Stomach (tissue), 9 donors: ENCODE measurements around the gene CCDC47. TPM values are rescaled to one million over a fixed set of nuclear protein-coding genes. Genes with fewer than 3 reads are reported as not detected.

Experiments used
- DNase-seq, 2 donors: peaks; one replicate each; pipeline versions ENCODE4 v3.0.0 to v3.0.0-alpha.2; 2013 to 2019
- H3K27ac ChIP-seq, 5 donors: fragments of 200-600 bp in 4 of 5; sonication (generic) in 4 of 5; one replicate each; pipeline ENCODE4 v1.5.1; 2013 to 2019; ENCODE audit warnings: mild to moderate bottlenecking in 1 of 5, moderate library complexity in 1 of 5
- H3K27me3 ChIP-seq, 3 donors: fragments of 200-600 bp; sonication (generic); one replicate each; pipeline ENCODE4 v1.5.1; 2017 to 2019; ENCODE audit warnings: mixed run types in 1 of 3
- H3K36me3 ChIP-seq, 4 donors: fragments of 200-600 bp; sonication (generic); 1 replicate in 3 of 4; 2 replicates in 1 of 4; pipeline ENCODE4 v1.5.1; 2016 to 2019
- H3K4me1 ChIP-seq, 4 donors: fragments of 200-600 bp; sonication (generic); one replicate each; pipeline ENCODE4 v1.5.1; 2016 to 2019
- H3K4me3 ChIP-seq, 4 donors: fragments of 200-600 bp; sonication (generic) in 3 of 4; one replicate each; pipeline ENCODE4 v1.5.1; 2016 to 2019; ENCODE audit warnings: mild to moderate bottlenecking in 1 of 4
- H3K9me3 ChIP-seq, 4 donors: fragments of 200-600 bp; sonication (generic); one replicate each; pipeline ENCODE4 v1.5.1; 2016 to 2019
- EP300 ChIP-seq: sonication (generic); formaldehyde crosslinking; IDR thresholded peaks from one replicate; pipeline ENCODE4 v1.6.1; 2017; ENCODE audit warnings: antibody characterized with exemption
- POLR2A ChIP-seq, 4 donors: fragments of 450-650 bp; IDR thresholded peaks; one replicate each; pipeline ENCODE4 v1.6.1; 2016; ENCODE audit warnings: antibody characterized with exemption in 4 of 4, control low read depth in 2 of 4, mild to moderate bottlenecking in 1 of 4, moderate library complexity in 1 of 4
- POLR2AphosphoS5 ChIP-seq, 3 donors: sonication (generic); formaldehyde crosslinking; IDR thresholded peaks; one replicate each; pipeline ENCODE4 v1.6.1; 2016; ENCODE audit warnings: antibody characterized with exemption in 3 of 3
- WGBS, 5 donors: extraction: QIAGEN DNeasy Blood & Tissue Kit in 3 of 5; methylation state at CpG; one replicate each; pipeline versions ENCODE4 v1.1.5 to v1.1.7; 2013 to 2018; 5-methylcytosine and 5-hydroxymethylcytosine counted together
- intact Hi-C: fragments of 100-400 bp; cut with DNase I; formaldehyde crosslinking; loops from one replicate; pipeline ENCODE4 v1.15.1; 2023; ENCODE audit warnings: low total_unique reads
- polyA plus RNA-seq, 3 donors: library from polyadenylated mRNA; stranded (reverse); fragments of 200-250 nt; gene quantifications; one replicate each; pipeline ENCODE4 v1.2.3, GENCODE V29; 2013
- total RNA-seq, 5 donors: library from RNA; depleted of rRNA; stranded (reverse); fragments of >200 nt; gene quantifications; one replicate each; pipeline versions ENCODE4 v1.1.0 to v1.2.3, GENCODE V29; 2014 to 2016
- TF ChIP-seq, protein P1 (sequence below), 7 experiments: fragments of 450-650 bp in 4 of 7; fragments of 200-600 bp in 3 of 7; sonication (generic) in 3 of 7; IDR thresholded peaks; one replicate each; pipeline ENCODE4 v1.5.1; 2016 to 2019; ENCODE audit warnings: antibody characterized with exemption in 7 of 7, control low read depth in 2 of 7, mild to moderate bottlenecking in 1 of 7
- donor health status: healthy with polysubstance abuse.
- donor health status: Bipolar disorder and iron deficiency.
- donor health status: healthy.

CCDC47 gene
- total and polyA plus RNA-seq, 8 donors, result 11.5 to 139 (median 51.4) TPM

GRCh38 chr17:63783522-63783921 is 10.1 kb upstream of the CCDC47 start:
- no peaks in the 10 kb centered on the region for H3K27me3 ChIP-seq
- peaks cover 14 to 59% (median 50%) of the 10 kb centered on the region in 4 donors for H3K36me3 ChIP-seq
- H3K27ac ChIP-seq, result no peak overlapping the region
- intact Hi-C loops, result no loop called here
- H3K9me3 ChIP-seq, result no peaks in the 10 kb centered on the region
- TF ChIP-seq EP300 (no peak), POLR2A (IDR thresholded peaks at IDR 0.05) (no peak), POLR2AphosphoS5 (IDR thresholded peaks at IDR 0.05) (no peak)
- TF ChIP-seq, protein P1, sequence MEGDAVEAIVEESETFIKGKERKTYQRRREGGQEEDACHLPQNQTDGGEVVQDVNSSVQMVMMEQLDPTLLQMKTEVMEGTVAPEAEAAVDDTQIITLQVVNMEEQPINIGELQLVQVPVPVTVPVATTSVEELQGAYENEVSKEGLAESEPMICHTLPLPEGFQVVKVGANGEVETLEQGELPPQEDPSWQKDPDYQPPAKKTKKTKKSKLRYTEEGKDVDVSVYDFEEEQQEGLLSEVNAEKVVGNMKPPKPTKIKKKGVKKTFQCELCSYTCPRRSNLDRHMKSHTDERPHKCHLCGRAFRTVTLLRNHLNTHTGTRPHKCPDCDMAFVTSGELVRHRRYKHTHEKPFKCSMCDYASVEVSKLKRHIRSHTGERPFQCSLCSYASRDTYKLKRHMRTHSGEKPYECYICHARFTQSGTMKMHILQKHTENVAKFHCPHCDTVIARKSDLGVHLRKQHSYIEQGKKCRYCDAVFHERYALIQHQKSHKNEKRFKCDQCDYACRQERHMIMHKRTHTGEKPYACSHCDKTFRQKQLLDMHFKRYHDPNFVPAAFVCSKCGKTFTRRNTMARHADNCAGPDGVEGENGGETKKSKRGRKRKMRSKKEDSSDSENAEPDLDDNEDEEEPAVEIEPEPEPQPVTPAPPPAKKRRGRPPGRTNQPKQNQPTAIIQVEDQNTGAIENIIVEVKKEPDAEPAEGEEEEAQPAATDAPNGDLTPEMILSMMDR (IDR thresholded peaks at IDR 0.05), result no peak
- H3K4me1 ChIP-seq, result peaks cover 17 to 69% (median 44%) of the 10 kb centered on the region in 4 donors
- 79 to 87% (median 83%) methylated on average over 6 of the region's 6 CpGs for WGBS, 5 donors
- no peak for DNase-seq
- H3K4me3 ChIP-seq, result no peak overlapping the region

DNA sequence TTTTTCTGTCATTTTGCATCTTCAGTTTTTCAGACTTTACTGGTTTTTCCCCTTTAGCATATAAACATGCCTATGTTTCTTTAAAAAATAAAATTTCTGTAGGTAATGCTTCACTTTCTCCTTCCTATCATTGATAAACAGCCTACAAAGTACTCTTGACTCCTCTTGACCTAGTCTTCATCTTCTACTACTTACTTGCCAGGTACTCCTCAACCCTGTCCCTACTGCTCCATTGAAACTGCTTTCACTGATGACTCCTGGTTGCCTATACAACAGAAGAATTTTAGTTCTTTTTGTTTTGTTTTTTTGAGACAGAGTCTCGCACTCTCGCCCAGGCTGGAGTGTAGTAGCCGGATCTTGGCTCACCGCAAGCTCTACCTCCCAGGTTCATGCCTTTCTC is 7.5 kb upstream of the CCDC47 start:
- no peaks in the 10 kb centered on the region for H3K9me3 ChIP-seq
- intact Hi-C loops, result no loop called here
- H3K4me3 ChIP-seq, result no peak overlapping the region
- no peak for TF ChIP-seq POLR2AphosphoS5 (IDR thresholded peaks at IDR 0.05)
- TF ChIP-seq, protein P1 (IDR thresholded peaks at IDR 0.05), result no peak
- TF ChIP-seq POLR2A (IDR thresholded peaks at IDR 0.05), result no peak
- TF ChIP-seq EP300, result no peak
- peak overlapping the region in 4 of 5 donors; percentile 31 to 54 (median 48) for H3K27ac ChIP-seq
- no peaks in the 10 kb centered on the region for H3K27me3 ChIP-seq
- no peak for DNase-seq
- peaks cover 30 to 95% (median 60%) of the 10 kb centered on the region in 4 donors for H3K4me1 ChIP-seq
- 93 to 100% (median 96%) methylated on average over 4 of the region's 4 CpGs for WGBS, 5 donors
- peaks cover 5 to 44% (median 41%) of the 10 kb centered on the region in 4 donors for H3K36me3 ChIP-seq

- 33 to 68% (median 58%) methylated on average over 1 of the region's 1 CpG for WGBS, 5 donors
- Histone ChIP-seq H3K27ac (peak overlapping the region; percentile 7 to 54 (median 43)), H3K27me3 (no peaks in the 10 kb centered on the region), H3K36me3 (peaks cover 5 to 43% (median 41%) of the 10 kb centered on the region in 4 donors), H3K4me1 (peaks cover 34 to 96% (median 64%) of the 10 kb centered on the region in 4 donors), H3K9me3 (no peaks in the 10 kb centered on the region), H3K4me3 (no peak overlapping the region)
- peak; percentile 36 to 41 for DNase-seq
- no peak for TF ChIP-seq POLR2A (IDR thresholded peaks at IDR 0.05)
- TF ChIP-seq, protein P1 (IDR thresholded peaks at IDR 0.05), result no peak
- intact Hi-C loops, result no loop called here
Observed at GRCh38 chr17:63780507-63780906, 7.1 kb upstream of the CCDC47 start.

DNA sequence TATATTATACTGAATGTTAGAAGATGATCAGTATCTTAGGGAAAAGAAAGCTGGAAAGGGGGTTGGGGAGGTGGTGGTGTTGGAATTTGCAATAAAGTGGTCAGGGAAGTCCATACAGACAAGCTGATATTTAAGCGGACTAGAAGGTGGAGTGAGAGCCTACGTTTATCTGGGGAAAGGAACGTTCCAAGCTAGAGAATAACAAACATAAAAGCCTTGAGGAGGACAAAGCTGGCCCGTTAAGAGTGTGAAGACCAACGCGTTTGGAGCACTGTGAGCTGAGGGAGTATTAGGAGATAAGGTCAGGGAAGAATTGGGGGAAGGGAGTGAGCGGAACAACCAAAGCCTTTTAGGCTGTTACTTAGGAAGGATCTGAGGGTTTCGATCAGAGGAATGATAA is 2.0 kb upstream of the CCDC47 start:
- Histone ChIP-seq H3K27ac (peak overlapping the region in 4 of 5 donors; percentile 98 to 99 (median 98)), H3K4me3 (peak overlapping the region; percentile 69 to 98 (median 93)), H3K4me1 (peaks cover 48 to 81% (median 62%) of the 10 kb centered on the region in 4 donors), H3K36me3 (peaks cover 5 to 29% (median 19%) of the 10 kb centered on the region in 4 donors), H3K9me3 (no peaks in the 10 kb centered on the region), H3K27me3 (no peaks in the 10 kb centered on the region)
- intact Hi-C loops, result no loop called here
- DNase-seq, result peak in 1 of 2 donors; percentile 11
- WGBS, 5 donors, result 13 to 20% (median 18%) methylated on average over 8 of the region's 8 CpGs
- TF ChIP-seq POLR2AphosphoS5 (IDR thresholded peaks at IDR 0.05) (no peak), EP300 (no peak), POLR2A (IDR thresholded peaks at IDR 0.05) (no peak)

DNA sequence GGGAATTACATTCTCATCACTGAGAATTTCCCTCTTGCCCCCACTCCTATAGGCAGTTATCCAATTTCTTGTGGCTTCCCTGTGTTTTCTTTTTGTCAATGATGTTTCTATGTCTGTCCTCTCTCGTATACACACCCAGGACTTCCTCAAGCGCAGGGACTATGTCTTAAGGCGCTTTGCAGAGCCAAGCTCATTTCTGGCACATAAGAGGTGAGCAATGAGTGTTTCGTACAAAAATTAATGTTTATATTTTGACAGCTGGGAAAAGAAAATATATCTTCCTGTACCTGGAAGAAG is 1.5 kb upstream of the CCDC47 start:
- TF ChIP-seq, protein P1 (IDR thresholded peaks at IDR 0.05), result no peak
- no peak for TF ChIP-seq POLR2AphosphoS5 (IDR thresholded peaks at IDR 0.05)
- TF ChIP-seq POLR2A (IDR thresholded peaks at IDR 0.05), result no peak
- TF ChIP-seq EP300, result no peak
- DNase-seq, result peak in 1 of 2 donors; percentile 28
- H3K4me1 ChIP-seq, result peaks cover 43 to 81% (median 60%) of the 10 kb centered on the region in 4 donors
- no peaks in the 10 kb centered on the region for H3K9me3 ChIP-seq
- H3K27me3 ChIP-seq, result no peaks in the 10 kb centered on the region
- peaks cover 5 to 28% (median 20%) of the 10 kb centered on the region in 4 donors for H3K36me3 ChIP-seq
- intact Hi-C loops, result no loop called here
- H3K27ac ChIP-seq, result peak overlapping the region in 4 of 5 donors; percentile 98 to 99 (median 98)
- 0 to 3% (median 1%) methylated on average over 4 of the region's 4 CpGs for WGBS, 5 donors
- peak overlapping the region; percentile 69 to 98 (median 93) for H3K4me3 ChIP-seq
